ENCODE results near the gene ZG16B.
A peak's percentile ranks its signal among the peaks of the same experiment; 100 is the strongest.

DNA sequence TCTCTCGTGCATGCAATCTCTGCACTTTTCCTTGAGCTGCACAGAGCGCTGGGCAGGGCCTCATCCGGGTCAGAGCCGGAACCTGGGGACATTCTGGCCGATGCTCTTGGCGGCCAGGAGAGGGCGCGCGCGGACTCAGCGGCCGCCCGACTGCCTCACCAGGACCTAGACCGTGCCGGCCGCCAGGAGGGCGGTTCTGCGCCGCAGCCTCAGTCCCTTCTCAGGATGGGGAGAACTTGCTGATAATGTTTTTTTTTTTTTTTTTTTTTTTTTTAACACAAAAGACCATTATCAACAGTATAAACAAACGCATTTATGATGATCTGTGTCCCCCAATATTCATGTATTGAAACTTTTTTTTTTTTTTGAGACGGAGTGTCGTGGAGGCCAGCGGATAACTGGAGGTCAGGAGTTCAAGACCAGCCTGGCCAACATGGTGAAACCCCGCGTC lies 44.8 kb downstream of the ZG16B start:
- TF ChIP-seq, protein P1, sequence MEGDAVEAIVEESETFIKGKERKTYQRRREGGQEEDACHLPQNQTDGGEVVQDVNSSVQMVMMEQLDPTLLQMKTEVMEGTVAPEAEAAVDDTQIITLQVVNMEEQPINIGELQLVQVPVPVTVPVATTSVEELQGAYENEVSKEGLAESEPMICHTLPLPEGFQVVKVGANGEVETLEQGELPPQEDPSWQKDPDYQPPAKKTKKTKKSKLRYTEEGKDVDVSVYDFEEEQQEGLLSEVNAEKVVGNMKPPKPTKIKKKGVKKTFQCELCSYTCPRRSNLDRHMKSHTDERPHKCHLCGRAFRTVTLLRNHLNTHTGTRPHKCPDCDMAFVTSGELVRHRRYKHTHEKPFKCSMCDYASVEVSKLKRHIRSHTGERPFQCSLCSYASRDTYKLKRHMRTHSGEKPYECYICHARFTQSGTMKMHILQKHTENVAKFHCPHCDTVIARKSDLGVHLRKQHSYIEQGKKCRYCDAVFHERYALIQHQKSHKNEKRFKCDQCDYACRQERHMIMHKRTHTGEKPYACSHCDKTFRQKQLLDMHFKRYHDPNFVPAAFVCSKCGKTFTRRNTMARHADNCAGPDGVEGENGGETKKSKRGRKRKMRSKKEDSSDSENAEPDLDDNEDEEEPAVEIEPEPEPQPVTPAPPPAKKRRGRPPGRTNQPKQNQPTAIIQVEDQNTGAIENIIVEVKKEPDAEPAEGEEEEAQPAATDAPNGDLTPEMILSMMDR (IDR thresholded peaks at IDR 0.05; ENCODE audit: low read depth, low read length): peak; percentile 86
- no peak for TF ChIP-seq EZH2phosphoT487 (IDR thresholded peaks at IDR 0.05; ENCODE audit: low read depth)
